ENCODE data around the gene MYH11.
"Not testable (repeated sequence)": the region's sequence is repeated elsewhere in the genome, so short reads cannot be mapped to it uniquely, and the experiment has no call there.

The MYH11 gene

GRCh38 chr16:15876503-15876902 is 19.7 kb upstream of the MYH11 start:
- no peak for DNase-seq (ENCODE audit: low spot score)

- DNase-seq (ENCODE audit: low spot score) = peak; percentile 68
These were observed 18.0 kb upstream of the MYH11 start for GRCh38 chr16:15874745-15875314.

GRCh38 chr16:15873737-15874136 is 16.9 kb upstream of the MYH11 start:
- no peak for DNase-seq (ENCODE audit: low spot score)

- DNase-seq (ENCODE audit: low spot score) = no peak
These were observed 16.5 kb upstream of the MYH11 start for GRCh38 chr16:15873301-15873700.

- no peak for DNase-seq (ENCODE audit: low spot score)
These were observed 13.2 kb upstream of the MYH11 start for GRCh38 chr16:15870011-15870410.

- DNase-seq (ENCODE audit: low spot score) = no peak
These were observed 9.6 kb upstream of the MYH11 start for GRCh38 chr16:15866451-15866850.

- DNase-seq (ENCODE audit: low spot score) = no peak
These were observed 8.9 kb upstream of the MYH11 start for GRCh38 chr16:15865742-15866141.

- DNase-seq (ENCODE audit: low spot score) = no peak
These were observed 8.1 kb upstream of the MYH11 start for GRCh38 chr16:15864939-15865338.

GRCh38 chr16:15861996-15862395 is 5.2 kb upstream of the MYH11 start:
- DNase-seq (ENCODE audit: low spot score) = no peak

- no peak for DNase-seq (ENCODE audit: low spot score)
These were observed 2.3 kb upstream of the MYH11 start for GRCh38 chr16:15858921-15859668.

GRCh38 chr16:15857724-15858560 is 1.1 kb upstream of the MYH11 start:
- DNase-seq (ENCODE audit: low spot score) = peak; percentile 56

GRCh38 chr16:15856182-15856581 is 646 bp downstream of the MYH11 start:
- DNase-seq (ENCODE audit: low spot score) = no peak

- DNase-seq (ENCODE audit: low spot score) = no peak
These were observed 1.2 kb downstream of the MYH11 start for GRCh38 chr16:15855704-15856003.

- no peak for DNase-seq (ENCODE audit: low spot score)
These were observed 1.7 kb downstream of the MYH11 start for GRCh38 chr16:15854906-15855703.

GRCh38 chr16:15854061-15854460 is 2.8 kb downstream of the MYH11 start:
- no peak for DNase-seq (ENCODE audit: low spot score)

GRCh38 chr16:15853021-15853420 is 3.8 kb downstream of the MYH11 start:
- no peak for DNase-seq (ENCODE audit: low spot score)

- DNase-seq (ENCODE audit: low spot score) = not testable (repeated sequence)
These were observed 6.3 kb downstream of the MYH11 start for GRCh38 chr16:15850555-15850954.

- no peak for DNase-seq (ENCODE audit: low spot score)
These were observed 7.4 kb downstream of the MYH11 start for GRCh38 chr16:15849209-15849981.

GRCh38 chr16:15847611-15848175 is 9.1 kb downstream of the MYH11 start:
- no peak for DNase-seq (ENCODE audit: low spot score)

- DNase-seq (ENCODE audit: low spot score) = no peak
These were observed 10.3 kb downstream of the MYH11 start for GRCh38 chr16:15846510-15846909.

GRCh38 chr16:15843635-15844279 is 13.1 kb downstream of the MYH11 start:
- DNase-seq (ENCODE audit: low spot score) = no peak
